Memory B cell (primary cell): ENCODE data around the gene FMN2.

ENCODE experiments used
- ATAC-seq: fragments of 150-1000 bp; cut with Tn5 transposase; 2 replicates; pipeline ENCODE4 v1.10.0; 2021; ENCODE audit warnings: low read depth, mild to moderate bottlenecking, moderate library complexity
- DNase-seq, 2 donors: peaks; one replicate each; pipeline ENCODE4 v3.0.0; 2022; ENCODE audit warnings: low spot score in 2 of 2
- H3K27ac Mint-ChIP-seq: one replicate; pipeline ENCODE4 v1.8.0; 2022; ENCODE audit warnings: mild to moderate bottlenecking, moderate library complexity, mixed read lengths
- H3K27me3 Mint-ChIP-seq: one replicate; pipeline ENCODE4 v1.8.0; 2022; ENCODE audit warnings: mixed read lengths
- H3K36me3 Mint-ChIP-seq: one replicate; pipeline ENCODE4 v1.8.0; 2022; ENCODE audit warnings: mild to moderate bottlenecking, mixed read lengths
- H3K4me1 Mint-ChIP-seq: one replicate; pipeline ENCODE4 v1.8.0; 2022; ENCODE audit warnings: mixed read lengths
- H3K4me3 Mint-ChIP-seq: one replicate; pipeline ENCODE4 v1.8.0; 2022; ENCODE audit warnings: mild to moderate bottlenecking, moderate library complexity, mixed read lengths
- H3K9me3 Mint-ChIP-seq: one replicate; pipeline ENCODE4 v1.8.0; 2022; ENCODE audit warnings: mixed read lengths

FMN2 gene

DNA sequence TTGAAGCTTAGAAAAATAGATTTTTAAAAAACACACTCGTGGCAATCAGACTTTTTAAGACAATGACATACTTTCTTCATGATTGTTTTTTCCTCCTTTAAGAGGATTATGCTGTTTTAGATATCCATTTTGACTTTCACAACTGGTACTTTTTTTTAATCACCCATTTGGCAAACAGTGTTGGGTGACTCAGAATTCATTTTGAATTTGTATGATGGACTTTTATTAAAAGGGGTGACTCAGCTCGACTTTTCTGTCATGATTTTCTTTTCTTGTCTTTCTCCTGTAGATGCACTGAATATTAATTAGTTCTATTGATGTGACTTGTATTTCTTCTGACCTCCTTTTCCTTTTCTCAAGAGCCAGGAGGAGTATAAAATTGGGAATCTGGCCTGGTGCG is 44.7 kb downstream of the FMN2 start:
- no peaks in the 10 kb centered on the region for H3K27me3 Mint-ChIP-seq
- peaks cover 6% of the 10 kb centered on the region for H3K9me3 Mint-ChIP-seq
- no peaks in the 10 kb centered on the region for H3K4me1 Mint-ChIP-seq
- ATAC-seq (no peak), DNase-seq (no peak)
- H3K4me3 Mint-ChIP-seq, result no peak overlapping the region
- H3K36me3 Mint-ChIP-seq, result no peaks in the 10 kb centered on the region
- H3K27ac Mint-ChIP-seq, result no peak overlapping the region

DNA sequence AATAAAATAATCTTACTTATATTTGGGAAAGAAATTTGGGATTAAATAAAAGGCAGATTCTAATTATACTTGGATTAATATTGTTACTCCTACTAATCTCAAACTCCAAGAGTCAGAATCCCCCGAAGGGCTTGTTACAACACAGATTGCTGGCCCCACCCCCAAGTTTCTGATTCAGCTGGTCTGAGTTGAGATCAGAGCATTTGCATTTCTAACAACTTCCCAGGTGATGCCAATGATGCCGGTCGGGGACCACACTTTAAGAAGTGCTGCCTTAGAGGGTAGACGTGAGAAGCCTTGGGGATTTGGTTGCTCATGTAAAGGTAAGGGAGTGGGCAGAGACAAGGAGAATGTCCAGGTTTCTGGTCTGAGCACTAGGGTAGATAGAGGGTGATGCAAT is 47.2 kb downstream of the FMN2 start:
- ATAC-seq (no peak), DNase-seq (no peak)
- Mint-ChIP-seq H3K27me3 (no peaks in the 10 kb centered on the region), H3K36me3 (no peaks in the 10 kb centered on the region), H3K4me3 (no peak overlapping the region), H3K4me1 (no peaks in the 10 kb centered on the region), H3K9me3 (peaks cover 2% of the 10 kb centered on the region), H3K27ac (no peak overlapping the region)

DNA sequence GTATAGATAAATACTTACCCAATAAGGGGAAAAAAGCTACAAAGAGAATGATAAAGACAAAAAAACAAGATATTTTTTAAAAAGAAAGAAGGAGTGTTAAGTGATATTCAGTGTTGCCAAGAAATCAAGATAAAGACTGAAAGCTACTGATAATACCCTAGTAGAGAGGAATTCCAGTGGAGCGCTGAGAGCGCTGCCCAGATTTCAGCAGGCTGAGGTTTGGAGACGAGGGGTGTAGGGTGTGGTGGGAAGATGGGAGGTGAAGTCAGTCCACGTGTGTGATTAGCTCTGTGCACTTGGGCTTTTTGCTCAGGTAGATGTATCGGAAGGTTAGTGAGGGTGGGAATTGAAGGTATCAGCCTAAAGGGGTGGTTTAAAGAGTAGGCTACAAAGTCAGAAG is 47.8 kb downstream of the FMN2 start:
- no peaks in the 10 kb centered on the region for H3K36me3 Mint-ChIP-seq
- ATAC-seq (no peak), DNase-seq (no peak)
- H3K4me3 Mint-ChIP-seq, result no peak overlapping the region
- no peaks in the 10 kb centered on the region for H3K4me1 Mint-ChIP-seq
- H3K9me3 Mint-ChIP-seq, result peaks cover 2% of the 10 kb centered on the region
- H3K27ac Mint-ChIP-seq, result no peak overlapping the region
- H3K27me3 Mint-ChIP-seq, result no peaks in the 10 kb centered on the region

DNA sequence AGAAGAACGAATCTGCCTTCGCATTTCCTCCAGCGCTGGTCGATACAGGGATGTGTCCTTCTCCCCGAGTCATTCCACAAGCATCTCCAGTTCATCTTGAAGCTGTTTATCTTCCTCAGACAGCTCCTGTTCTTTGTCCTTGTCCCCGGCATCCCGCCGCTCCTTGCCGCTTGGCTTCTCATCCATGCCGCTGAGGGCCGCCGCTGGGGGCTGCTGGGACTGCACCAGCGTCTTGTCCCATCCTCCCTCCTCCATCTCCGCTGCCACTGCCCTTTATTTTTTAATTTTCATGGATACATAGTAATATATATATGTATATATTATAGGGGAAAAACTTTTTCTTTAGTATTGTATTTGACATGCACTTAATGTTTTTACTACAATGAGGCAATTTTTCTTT is 53.4 kb downstream of the FMN2 start:
- no peak for ATAC-seq
- H3K27ac Mint-ChIP-seq, result no peak overlapping the region
- no peak overlapping the region for H3K4me3 Mint-ChIP-seq

DNA sequence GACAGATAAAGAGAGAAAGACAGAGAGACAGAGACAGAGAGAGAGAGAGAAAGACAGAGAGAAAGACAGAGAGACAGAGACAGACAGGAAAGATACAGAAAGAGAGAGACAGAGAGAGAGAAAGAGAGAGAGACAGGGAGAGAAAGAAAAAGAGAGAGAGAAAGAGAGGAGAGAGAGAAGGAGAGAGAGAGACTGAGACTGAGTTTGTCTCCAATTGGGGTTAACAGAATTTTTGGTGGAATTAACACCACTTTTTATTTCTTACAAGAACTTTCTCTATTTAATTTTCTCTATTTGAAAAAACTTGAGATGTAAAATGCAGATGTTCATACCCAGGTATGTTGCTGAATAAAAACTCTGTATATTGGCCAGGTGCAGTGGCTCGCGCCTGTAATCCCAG is 56.6 kb downstream of the FMN2 start:
- no peaks in the 10 kb centered on the region for H3K4me1 Mint-ChIP-seq
- DNase-seq (no peak), ATAC-seq (no peak)
- H3K9me3 Mint-ChIP-seq, result peaks cover 4% of the 10 kb centered on the region
- H3K27me3 Mint-ChIP-seq, result no peaks in the 10 kb centered on the region
- no peak overlapping the region for H3K4me3 Mint-ChIP-seq
- no peak overlapping the region for H3K27ac Mint-ChIP-seq
- H3K36me3 Mint-ChIP-seq, result no peaks in the 10 kb centered on the region

More for the DNA sequence above, 53.4 kb downstream of the FMN2 start:
- no peak for DNase-seq
- Mint-ChIP-seq H3K9me3 (peaks cover 4% of the 10 kb centered on the region), H3K4me1 (no peaks in the 10 kb centered on the region), H3K27me3 (no peaks in the 10 kb centered on the region), H3K36me3 (no peaks in the 10 kb centered on the region)

DNA sequence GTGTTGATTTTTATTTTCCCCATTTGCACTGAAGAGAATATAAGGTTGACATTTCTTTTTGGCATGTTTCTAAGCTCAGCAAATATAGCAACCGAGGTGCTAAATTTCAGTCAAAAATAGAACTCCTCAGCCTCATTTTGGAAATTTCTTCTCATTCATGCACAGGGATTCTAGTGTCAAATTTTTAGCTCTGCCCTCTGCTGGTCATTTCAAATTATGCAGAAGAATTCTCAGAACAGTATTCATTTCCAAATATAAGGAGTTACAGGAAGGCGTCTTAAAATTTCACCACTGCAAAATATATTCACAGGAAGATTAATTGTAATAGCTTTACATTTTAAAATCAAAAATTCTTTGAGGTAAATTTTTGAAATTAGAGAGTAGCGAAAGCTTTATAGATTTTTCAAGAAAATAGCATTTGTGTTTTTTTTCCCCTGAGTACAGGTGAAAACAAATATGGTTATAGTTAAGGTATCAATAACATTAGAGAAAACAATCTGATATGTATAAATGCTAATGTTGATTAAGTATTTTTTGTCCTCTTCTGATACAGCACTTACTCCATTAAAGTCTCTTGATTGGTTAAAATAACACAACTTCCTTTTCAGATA is 57.9 kb downstream of the FMN2 start:
- ATAC-seq (no peak), DNase-seq (no peak)
- no peaks in the 10 kb centered on the region for H3K36me3 Mint-ChIP-seq
- no peak overlapping the region for H3K27ac Mint-ChIP-seq
- no peak overlapping the region for H3K4me3 Mint-ChIP-seq
- H3K9me3 Mint-ChIP-seq, result peaks cover 4% of the 10 kb centered on the region
- no peaks in the 10 kb centered on the region for H3K4me1 Mint-ChIP-seq
- H3K27me3 Mint-ChIP-seq, result no peaks in the 10 kb centered on the region

DNA sequence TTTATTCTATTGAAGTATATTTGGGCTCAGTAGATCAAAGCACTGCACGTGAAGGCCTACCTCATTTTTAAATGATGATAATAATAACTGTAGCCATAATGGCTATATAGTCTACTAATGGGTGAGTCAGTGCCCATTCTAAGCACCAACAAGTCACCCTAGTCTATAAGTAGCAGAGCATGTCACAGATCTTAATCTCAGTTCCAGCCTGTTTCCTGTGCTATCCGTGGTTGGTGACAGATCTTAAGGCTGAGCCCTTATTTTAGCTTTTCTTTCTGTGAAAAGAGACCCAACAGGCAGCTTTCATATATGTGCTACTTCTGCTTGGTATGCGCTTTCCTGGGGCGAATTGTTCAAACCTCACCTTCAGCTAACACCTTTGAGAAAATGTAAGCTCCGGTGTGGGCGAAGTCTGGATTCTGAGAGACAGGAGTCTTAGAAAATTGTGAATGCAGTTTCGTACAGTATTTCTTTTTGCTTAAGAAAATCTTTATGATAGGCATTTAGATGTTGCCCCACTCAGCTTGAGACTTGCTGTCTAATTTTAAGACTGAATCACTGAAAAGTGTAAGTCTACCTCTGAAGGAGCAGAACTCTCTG is 59.6 kb downstream of the FMN2 start:
- Mint-ChIP-seq H3K4me1 (no peaks in the 10 kb centered on the region), H3K27me3 (no peaks in the 10 kb centered on the region), H3K36me3 (no peaks in the 10 kb centered on the region), H3K27ac (no peak overlapping the region), H3K4me3 (no peak overlapping the region), H3K9me3 (peaks cover 4% of the 10 kb centered on the region)
- ATAC-seq, result no peak
- no peak for DNase-seq

DNA sequence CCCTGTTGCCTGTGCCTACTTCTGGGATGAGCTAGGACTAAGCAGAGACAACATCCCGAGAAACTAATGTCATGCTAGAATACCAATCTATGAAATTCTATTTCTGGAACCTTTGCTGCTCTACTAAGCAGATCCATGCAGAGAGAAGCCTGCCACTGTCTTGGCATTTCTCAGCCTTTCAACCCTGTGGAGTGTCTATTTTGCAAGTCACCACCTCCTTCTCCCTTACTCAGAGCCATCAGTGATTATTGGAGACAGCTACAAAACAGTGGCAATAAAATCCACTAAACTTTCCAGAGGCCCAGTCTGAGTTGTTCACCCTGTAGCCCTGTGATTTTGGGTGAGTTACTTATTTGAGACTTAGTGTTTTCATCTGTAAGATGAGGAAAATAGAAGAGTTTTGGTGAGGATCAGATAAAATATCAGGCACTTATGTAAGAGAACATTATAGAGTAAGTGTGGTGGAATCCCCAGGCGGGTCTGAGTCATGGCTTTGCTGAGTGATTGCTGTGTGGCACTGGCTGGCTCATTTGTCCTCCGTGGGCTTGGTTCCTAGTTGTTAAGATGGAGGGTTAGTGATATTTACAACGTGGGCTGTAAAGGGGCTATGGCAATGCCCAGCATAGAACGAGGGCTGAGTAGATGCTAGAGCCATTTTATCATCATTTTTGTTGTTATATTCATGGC is 61.1 kb downstream of the FMN2 start:
- ATAC-seq (no peak), DNase-seq (no peak)
- H3K36me3 Mint-ChIP-seq, result no peaks in the 10 kb centered on the region
- peaks cover 4% of the 10 kb centered on the region for H3K9me3 Mint-ChIP-seq
- no peaks in the 10 kb centered on the region for H3K4me1 Mint-ChIP-seq
- no peaks in the 10 kb centered on the region for H3K27me3 Mint-ChIP-seq
- no peak overlapping the region for H3K4me3 Mint-ChIP-seq
- H3K27ac Mint-ChIP-seq, result no peak overlapping the region

DNA sequence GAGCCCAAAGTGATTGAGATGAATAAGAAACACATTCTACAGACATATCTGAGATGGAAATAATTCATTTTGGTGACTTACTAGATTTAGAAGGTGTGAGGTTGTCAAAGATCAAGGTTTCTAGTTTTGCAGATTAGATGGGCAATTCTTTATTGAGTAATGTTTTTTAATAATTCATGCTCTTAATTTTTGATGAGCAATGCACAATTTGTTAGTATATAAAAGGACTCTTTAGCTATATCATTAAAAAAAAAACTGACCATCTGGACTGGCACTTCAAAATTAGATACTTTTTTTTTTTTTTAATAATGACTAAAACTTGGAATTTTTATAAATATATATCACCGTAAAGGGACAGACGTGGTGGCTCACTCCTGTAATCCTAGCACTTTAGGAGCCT is 63.9 kb downstream of the FMN2 start:
- ATAC-seq (no peak), DNase-seq (no peak)
- Mint-ChIP-seq H3K36me3 (no peaks in the 10 kb centered on the region), H3K27ac (no peak overlapping the region), H3K4me1 (no peaks in the 10 kb centered on the region), H3K9me3 (peaks cover 3% of the 10 kb centered on the region), H3K4me3 (no peak overlapping the region), H3K27me3 (no peaks in the 10 kb centered on the region)

DNA sequence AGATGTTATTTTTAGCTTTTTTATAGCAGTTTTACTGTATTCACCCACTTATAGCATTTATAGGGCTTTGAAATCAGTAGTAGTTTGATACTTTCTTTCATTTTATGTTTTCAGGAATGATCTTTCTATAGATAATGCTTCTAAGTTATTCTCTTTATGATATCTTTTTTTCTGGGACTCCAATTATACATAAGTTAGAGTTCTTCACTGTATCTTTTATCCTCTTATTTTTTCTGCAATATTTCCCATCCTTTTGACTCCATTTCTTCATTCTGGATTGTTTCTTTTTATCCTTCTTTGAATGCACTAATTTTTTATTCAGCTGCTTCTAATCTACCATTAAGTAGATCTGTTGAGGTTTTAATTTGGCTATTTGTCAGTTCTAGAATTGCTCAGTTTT is 73.1 kb downstream of the FMN2 start:
- Mint-ChIP-seq H3K9me3 (peaks cover 3% of the 10 kb centered on the region), H3K27me3 (no peaks in the 10 kb centered on the region), H3K4me3 (no peak overlapping the region), H3K4me1 (no peaks in the 10 kb centered on the region), H3K36me3 (no peaks in the 10 kb centered on the region), H3K27ac (no peak overlapping the region)
- no peak for ATAC-seq
- DNase-seq, result no peak

DNA sequence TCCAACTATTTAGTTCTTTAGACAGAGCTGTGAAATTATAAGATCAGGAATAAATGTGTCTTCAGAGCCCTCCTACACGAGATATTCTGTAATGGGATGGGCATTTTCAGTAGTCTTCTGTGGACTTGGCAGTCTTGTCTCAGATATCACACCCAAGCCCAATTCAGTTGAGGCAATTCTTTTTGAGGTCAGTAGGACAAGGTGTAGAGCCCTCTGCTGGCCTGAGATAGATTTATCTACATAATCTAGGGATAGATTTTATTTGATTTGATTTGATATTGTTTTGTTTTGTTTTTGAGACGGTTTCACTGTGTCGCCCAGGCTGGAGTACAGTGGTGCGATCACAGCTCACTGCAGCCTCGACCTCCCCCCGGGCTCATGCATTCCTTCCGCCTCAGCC is 77.5 kb downstream of the FMN2 start:
- ATAC-seq (no peak), DNase-seq (no peak)
- Mint-ChIP-seq H3K27ac (no peak overlapping the region), H3K4me3 (no peak overlapping the region), H3K4me1 (no peaks in the 10 kb centered on the region), H3K27me3 (no peaks in the 10 kb centered on the region), H3K36me3 (no peaks in the 10 kb centered on the region), H3K9me3 (no peaks in the 10 kb centered on the region)

DNA sequence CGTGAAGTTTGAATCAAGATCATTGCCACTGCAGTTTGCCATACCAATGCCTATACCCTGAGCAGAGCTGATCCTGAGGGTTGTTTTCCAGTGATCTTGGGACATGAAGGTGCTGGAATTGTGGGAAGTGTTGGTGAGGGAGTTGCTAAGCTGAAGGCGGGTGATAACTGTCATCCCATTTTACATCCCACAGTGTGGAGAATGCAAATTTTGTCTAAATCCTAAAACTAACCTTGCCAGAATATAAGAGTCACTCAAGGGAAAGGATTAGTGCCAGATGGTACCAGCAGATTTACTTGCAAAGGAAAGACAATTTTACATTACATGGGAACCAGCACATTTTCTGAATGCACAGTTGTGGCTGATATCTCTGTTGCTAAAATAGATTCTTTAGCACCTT is 78.6 kb downstream of the FMN2 start:
- no peaks in the 10 kb centered on the region for H3K4me1 Mint-ChIP-seq
- no peaks in the 10 kb centered on the region for H3K27me3 Mint-ChIP-seq
- H3K27ac Mint-ChIP-seq, result no peak overlapping the region

DNA sequence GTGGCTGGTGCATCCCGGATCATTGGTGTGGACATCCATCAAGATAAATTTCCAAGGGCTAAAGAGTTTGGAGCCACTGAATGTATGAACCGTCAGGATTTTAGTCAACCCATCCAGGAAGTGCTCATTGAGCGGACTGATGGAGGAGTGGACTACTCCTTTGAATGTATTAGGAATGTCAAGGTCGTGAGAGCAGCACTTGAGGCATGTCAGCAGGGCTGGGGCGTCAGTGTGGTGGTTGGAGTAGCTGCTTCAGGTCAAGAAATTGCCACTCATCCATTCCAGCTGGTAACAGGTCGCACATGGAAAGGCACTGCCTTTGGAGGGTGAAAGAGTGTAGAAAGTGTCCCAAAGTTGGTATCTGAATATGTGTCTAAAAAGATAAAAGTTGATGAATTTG is 79.1 kb downstream of the FMN2 start:
- H3K9me3 Mint-ChIP-seq, result no peaks in the 10 kb centered on the region
- no peak for DNase-seq

More for the DNA sequence above, 78.6 kb downstream of the FMN2 start:
- no peaks in the 10 kb centered on the region for H3K9me3 Mint-ChIP-seq
- no peak for DNase-seq
- no peak for ATAC-seq
- no peaks in the 10 kb centered on the region for H3K36me3 Mint-ChIP-seq
- H3K4me3 Mint-ChIP-seq, result no peak overlapping the region

DNA sequence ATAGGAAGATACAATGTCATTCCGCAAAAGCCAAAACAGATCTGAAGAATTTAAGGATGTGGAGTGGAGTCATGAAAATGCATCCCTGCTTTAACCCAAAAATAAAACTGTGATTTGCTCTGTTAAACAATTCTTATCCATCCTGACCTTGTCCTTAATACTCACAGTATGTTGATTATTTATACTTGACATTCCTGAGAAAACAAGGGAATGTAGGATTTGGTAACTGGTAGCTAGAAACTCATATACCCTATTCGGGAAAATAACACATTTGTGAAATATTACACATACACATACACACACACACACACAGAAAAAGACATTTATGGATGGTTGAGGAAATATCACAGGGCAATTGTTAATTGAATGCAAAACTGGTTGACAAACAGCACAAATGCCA is 80.2 kb downstream of the FMN2 start:
- Mint-ChIP-seq H3K36me3 (no peaks in the 10 kb centered on the region), H3K4me3 (no peak overlapping the region), H3K27me3 (no peaks in the 10 kb centered on the region), H3K9me3 (no peaks in the 10 kb centered on the region), H3K4me1 (no peaks in the 10 kb centered on the region), H3K27ac (no peak overlapping the region)
- no peak for ATAC-seq
- DNase-seq, result no peak

More for the DNA sequence above, 79.1 kb downstream of the FMN2 start:
- Mint-ChIP-seq H3K4me3 (no peak overlapping the region), H3K27ac (no peak overlapping the region), H3K27me3 (no peaks in the 10 kb centered on the region), H3K4me1 (no peaks in the 10 kb centered on the region), H3K36me3 (no peaks in the 10 kb centered on the region)
- ATAC-seq, result no peak

DNA sequence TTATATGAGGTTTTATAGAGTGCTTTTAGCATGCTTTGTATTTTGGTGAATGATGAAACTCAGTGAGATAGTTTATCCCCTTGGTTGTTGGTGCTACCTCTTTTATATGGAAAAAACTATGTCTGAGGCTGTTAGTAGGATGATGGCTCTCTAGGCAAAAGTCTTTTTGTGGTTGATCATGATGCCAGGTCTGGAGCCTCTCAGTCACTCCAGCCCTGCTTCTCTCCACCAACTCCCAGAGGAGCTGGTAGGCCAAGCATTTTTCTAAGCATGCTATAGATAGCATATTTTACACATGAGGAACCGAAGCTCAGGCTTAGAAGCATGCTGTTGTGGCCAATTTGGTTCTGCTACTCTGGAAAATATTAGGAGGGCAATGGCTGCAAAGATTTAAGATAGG is 82.2 kb downstream of the FMN2 start:
- Mint-ChIP-seq H3K27ac (no peak overlapping the region), H3K27me3 (no peaks in the 10 kb centered on the region), H3K36me3 (no peaks in the 10 kb centered on the region), H3K9me3 (no peaks in the 10 kb centered on the region), H3K4me1 (no peaks in the 10 kb centered on the region), H3K4me3 (no peak overlapping the region)
- ATAC-seq (no peak), DNase-seq (no peak)
